ENCODE data around the gene EIF2B4. TPM values are rescaled to one million over a fixed set of nuclear protein-coding genes. Genes with fewer than 3 reads are reported as not detected.
"Not testable (repeated sequence)": the region's sequence is repeated elsewhere in the genome, so short reads cannot be mapped to it uniquely, and the experiment has no call there.

EIF2B4 gene
- total RNA-seq, 1 donor from 2014 or later: 49.6 TPM

DNA sequence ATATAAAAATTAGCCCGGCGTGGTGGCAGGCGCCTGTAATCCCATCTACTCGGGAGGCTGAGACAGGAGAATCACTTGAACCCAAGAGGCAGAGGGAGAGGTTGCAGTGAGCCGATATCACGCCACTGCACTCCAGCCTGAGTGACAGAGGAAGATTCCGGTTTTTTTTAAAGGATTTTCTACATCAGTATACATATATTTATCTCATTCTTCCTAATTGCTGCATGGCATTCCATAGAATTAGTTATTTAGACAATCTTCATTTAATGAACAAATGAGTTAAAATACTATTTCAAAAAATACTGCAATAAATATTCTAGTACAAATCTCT is 15.6 kb downstream of the EIF2B4 start:
- no peak for DNase-seq (ENCODE audit: low spot score, unreplicated experiment)
- H3K27me3 Mint-ChIP-seq: no peaks in the 10 kb centered on the region
- peak overlapping the region; percentile 2 for H3K27ac Mint-ChIP-seq

DNA sequence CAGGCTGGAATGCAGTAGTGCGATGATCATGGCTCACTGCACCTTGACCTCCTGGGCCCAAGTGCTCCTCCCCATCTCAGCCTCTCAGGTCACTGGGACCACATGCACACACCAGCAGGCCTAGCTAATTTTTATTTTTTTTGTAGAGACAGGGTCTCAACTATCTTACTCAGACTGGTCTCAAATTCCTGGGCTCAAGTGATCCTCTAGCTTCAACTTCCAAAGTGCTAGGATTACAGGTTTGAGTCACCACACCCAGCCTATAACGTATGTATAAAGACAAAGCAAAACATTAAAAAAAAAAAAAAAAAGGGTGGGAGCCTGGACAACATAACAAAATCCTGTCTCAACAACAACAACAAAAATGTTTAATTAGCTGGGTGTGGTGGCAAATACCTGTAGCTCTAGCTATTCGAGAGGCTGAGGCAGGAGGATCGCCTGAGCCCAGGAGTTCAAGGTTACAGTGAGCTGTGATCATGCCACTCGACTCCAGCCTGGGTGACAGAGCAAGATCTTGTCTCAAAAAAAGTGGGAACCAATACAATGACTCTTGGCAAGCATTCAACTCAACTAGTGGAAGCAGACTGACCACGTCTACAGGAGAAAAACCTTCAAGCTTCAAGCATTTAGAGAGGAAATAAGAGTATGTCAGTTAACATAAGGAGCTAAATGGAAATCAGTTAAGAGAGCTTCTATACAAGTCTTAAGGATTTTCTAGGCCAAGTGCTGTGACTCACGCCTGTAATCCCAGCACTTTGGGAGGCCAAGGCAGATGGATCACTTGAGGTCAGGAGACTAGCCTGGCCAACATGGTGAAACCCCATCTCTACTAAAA is 16.2 kb downstream of the EIF2B4 start:
- peak overlapping the region; percentile 52 for H3K4me3 Mint-ChIP-seq (ENCODE audit: low read depth)
- no peaks in the 10 kb centered on the region for H3K9me3 Mint-ChIP-seq (ENCODE audit: low read depth)
- H3K27me3 Mint-ChIP-seq: no peaks in the 10 kb centered on the region
- no peak for DNase-seq (ENCODE audit: low spot score, unreplicated experiment)
- H3K36me3 Mint-ChIP-seq (ENCODE audit: insufficient read depth): peaks cover 10% of the 10 kb centered on the region
- H3K27ac Mint-ChIP-seq: peak overlapping the region; percentile 2
- TF ChIP-seq, protein P1, sequence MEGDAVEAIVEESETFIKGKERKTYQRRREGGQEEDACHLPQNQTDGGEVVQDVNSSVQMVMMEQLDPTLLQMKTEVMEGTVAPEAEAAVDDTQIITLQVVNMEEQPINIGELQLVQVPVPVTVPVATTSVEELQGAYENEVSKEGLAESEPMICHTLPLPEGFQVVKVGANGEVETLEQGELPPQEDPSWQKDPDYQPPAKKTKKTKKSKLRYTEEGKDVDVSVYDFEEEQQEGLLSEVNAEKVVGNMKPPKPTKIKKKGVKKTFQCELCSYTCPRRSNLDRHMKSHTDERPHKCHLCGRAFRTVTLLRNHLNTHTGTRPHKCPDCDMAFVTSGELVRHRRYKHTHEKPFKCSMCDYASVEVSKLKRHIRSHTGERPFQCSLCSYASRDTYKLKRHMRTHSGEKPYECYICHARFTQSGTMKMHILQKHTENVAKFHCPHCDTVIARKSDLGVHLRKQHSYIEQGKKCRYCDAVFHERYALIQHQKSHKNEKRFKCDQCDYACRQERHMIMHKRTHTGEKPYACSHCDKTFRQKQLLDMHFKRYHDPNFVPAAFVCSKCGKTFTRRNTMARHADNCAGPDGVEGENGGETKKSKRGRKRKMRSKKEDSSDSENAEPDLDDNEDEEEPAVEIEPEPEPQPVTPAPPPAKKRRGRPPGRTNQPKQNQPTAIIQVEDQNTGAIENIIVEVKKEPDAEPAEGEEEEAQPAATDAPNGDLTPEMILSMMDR (IDR thresholded peaks at IDR 0.05; ENCODE audit: unreplicated experiment): no peak
- H3K4me1 Mint-ChIP-seq (ENCODE audit: low read depth): peaks cover 18% of the 10 kb centered on the region

More for the DNA sequence above, 15.6 kb downstream of the EIF2B4 start:
- TF ChIP-seq, protein P1 (IDR thresholded peaks at IDR 0.05; ENCODE audit: unreplicated experiment): no peak
- H3K4me3 Mint-ChIP-seq (ENCODE audit: low read depth): peak overlapping the region; percentile 96
- no peaks in the 10 kb centered on the region for H3K9me3 Mint-ChIP-seq (ENCODE audit: low read depth)
- peaks cover 10% of the 10 kb centered on the region for H3K36me3 Mint-ChIP-seq (ENCODE audit: insufficient read depth)
- peaks cover 18% of the 10 kb centered on the region for H3K4me1 Mint-ChIP-seq (ENCODE audit: low read depth)

DNA sequence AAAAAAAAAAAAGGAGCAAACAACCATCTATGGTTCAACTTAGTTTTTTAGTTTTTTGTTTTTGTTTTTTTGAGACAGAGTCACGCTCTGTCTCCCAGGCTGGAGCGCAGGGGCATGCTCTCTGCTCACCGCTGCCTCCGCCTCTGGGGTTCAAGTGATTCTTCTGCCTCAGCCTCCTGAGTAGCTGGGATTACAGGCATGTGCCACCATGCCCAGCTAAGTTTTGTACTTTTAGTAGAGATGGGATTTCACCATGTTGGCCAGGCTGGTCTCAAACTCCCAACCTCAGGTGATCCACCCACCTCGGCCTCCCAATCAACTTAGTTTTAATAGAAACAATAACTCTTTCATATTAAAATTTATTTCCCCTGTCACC is 16.8 kb downstream of the EIF2B4 start:
- H3K27me3 Mint-ChIP-seq; H3K36me3 Mint-ChIP-seq (ENCODE audit: insufficient read depth); H3K9me3 Mint-ChIP-seq (ENCODE audit: low read depth); H3K4me3 Mint-ChIP-seq (ENCODE audit: low read depth); H3K27ac Mint-ChIP-seq; DNase-seq (ENCODE audit: low spot score, unreplicated experiment): not testable (repeated sequence)
- H3K4me1 Mint-ChIP-seq (ENCODE audit: low read depth): peaks cover 18% of the 10 kb centered on the region

DNA sequence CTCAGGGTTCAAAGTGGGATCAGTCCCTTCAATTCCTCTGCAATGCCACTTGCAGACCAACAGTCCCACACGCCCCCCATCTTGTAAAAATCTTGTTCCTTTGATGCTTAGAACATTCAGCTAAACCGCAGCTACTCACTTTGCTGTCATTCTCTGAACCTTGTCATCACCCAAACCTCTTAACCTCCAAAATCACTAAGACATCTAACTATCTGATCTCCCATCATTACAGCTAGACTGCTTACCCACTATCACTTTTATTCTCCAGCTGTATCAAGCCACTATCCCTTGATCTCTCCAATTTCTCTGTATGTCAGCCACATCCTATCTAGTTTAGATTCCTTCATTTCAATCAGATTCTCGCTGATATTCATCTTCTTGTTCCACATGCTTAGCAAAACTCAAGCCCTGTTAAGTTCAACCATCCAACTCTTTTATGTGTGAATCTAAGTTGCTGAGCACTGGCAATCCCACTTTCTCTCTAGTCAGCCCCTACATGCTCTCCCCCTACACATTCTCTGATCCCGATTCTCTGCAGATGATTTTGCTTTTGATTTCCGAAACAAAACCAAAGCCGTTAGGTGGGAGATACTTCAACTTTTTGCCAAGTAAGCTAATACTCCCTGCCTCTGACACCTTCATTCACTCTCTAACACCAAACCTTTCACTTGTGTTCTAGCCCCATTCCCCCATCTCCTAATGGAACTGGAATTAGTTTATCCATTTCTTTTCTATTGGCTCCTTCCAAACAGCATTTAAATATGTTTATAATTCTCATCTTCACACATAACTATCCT is 18.1 kb downstream of the EIF2B4 start:
- TF ChIP-seq, protein P1 (IDR thresholded peaks at IDR 0.05; ENCODE audit: unreplicated experiment): no peak
- Mint-ChIP-seq H3K4me1 (ENCODE audit: low read depth) (peaks cover 14% of the 10 kb centered on the region), H3K9me3 (ENCODE audit: low read depth) (no peaks in the 10 kb centered on the region), H3K27me3 (no peaks in the 10 kb centered on the region), H3K4me3 (ENCODE audit: low read depth) (no peak overlapping the region), H3K27ac (peak overlapping the region; percentile 41), H3K36me3 (ENCODE audit: insufficient read depth) (peaks cover 3% of the 10 kb centered on the region)
- no peak for DNase-seq (ENCODE audit: low spot score, unreplicated experiment)

DNA sequence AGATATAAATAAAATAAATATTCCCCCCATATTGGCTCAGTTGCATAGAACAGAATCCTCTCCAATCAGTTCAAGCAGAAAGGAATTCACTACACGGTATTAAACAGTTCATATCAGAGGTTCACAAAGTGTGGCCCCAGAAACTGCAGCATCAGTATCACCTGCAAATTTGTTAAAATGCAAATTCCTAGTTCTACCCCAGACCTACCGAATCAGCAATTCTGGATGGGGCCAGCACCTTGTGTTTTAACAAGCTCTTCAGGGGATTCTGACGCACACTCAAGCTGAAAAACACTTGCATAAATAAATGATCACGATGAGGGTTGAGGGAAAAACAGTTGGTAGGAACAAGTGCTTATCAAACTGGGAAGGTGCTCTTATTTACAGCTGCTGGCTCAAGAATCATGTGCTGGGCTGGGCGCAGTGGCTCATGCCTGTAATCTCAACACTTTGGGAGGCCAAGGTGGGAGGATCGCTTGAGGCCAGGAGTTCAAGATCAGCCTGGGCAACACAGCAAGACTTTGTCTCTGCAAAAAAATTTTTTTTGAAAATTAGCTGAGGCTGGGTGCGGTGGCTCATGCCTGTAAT is 19.9 kb downstream of the EIF2B4 start:
- H3K9me3 Mint-ChIP-seq (ENCODE audit: low read depth): no peaks in the 10 kb centered on the region
- H3K36me3 Mint-ChIP-seq (ENCODE audit: insufficient read depth): peaks cover 3% of the 10 kb centered on the region
- H3K4me3 Mint-ChIP-seq (ENCODE audit: low read depth): no peak overlapping the region
- TF ChIP-seq, protein P1 (IDR thresholded peaks at IDR 0.05; ENCODE audit: unreplicated experiment): no peak
- H3K4me1 Mint-ChIP-seq (ENCODE audit: low read depth): peaks cover 8% of the 10 kb centered on the region
- no peaks in the 10 kb centered on the region for H3K27me3 Mint-ChIP-seq
- no peak overlapping the region for H3K27ac Mint-ChIP-seq
- no peak for DNase-seq (ENCODE audit: low spot score, unreplicated experiment)
